ENCODE data around the gene FGF14.

Gene FGF14

GRCh38 chr13:101792189-101792588, 609.7 kb downstream of the FGF14 start:
- DNase-seq, result no peak

GRCh38 chr13:101785858-101786257, 616.0 kb downstream of the FGF14 start:
- DNase-seq, result peak in 16 of 51 donors; percentile 1 to 25 (median 6)

GRCh38 chr13:101784313-101784712, 617.5 kb downstream of the FGF14 start:
- DNase-seq, result no peak

- DNase-seq, result no peak
These were observed 618.3 kb downstream of the FGF14 start for GRCh38 chr13:101783554-101783953.

- no peak for DNase-seq
These were observed 621.6 kb downstream of the FGF14 start for GRCh38 chr13:101780211-101780610.

GRCh38 chr13:101779147-101779546, 622.7 kb downstream of the FGF14 start:
- no peak for DNase-seq

- DNase-seq, result no peak
These were observed 626.6 kb downstream of the FGF14 start for GRCh38 chr13:101775267-101775666.

- DNase-seq, result no peak
These were observed 627.5 kb downstream of the FGF14 start for GRCh38 chr13:101774393-101774792.

GRCh38 chr13:101773062-101773461, 628.8 kb downstream of the FGF14 start:
- DNase-seq, result no peak

GRCh38 chr13:101767131-101767530, 634.7 kb downstream of the FGF14 start:
- DNase-seq, result peak in 1 of 51 donors; percentile 0

- DNase-seq, result no peak
These were observed 638.7 kb downstream of the FGF14 start for GRCh38 chr13:101763191-101763590.

- no peak for DNase-seq
These were observed 644.3 kb downstream of the FGF14 start for GRCh38 chr13:101757446-101758039.

- DNase-seq, result no peak
These were observed 646.5 kb downstream of the FGF14 start for GRCh38 chr13:101755228-101755887.

- no peak for DNase-seq
These were observed 649.4 kb downstream of the FGF14 start for GRCh38 chr13:101752432-101752831.

GRCh38 chr13:101751488-101751887, 650.4 kb downstream of the FGF14 start:
- no peak for DNase-seq

- DNase-seq, result no peak
These were observed 652.3 kb downstream of the FGF14 start for GRCh38 chr13:101749584-101749983.

- DNase-seq, result no peak
These were observed 654.8 kb downstream of the FGF14 start for GRCh38 chr13:101747039-101747438.

GRCh38 chr13:101746513-101746912, 655.3 kb downstream of the FGF14 start:
- no peak for DNase-seq

GRCh38 chr13:101739382-101740178, 662.3 kb downstream of the FGF14 start:
- DNase-seq, result no peak

- DNase-seq, result no peak
These were observed 663.5 kb downstream of the FGF14 start for GRCh38 chr13:101738336-101738735.

- no peak for DNase-seq
These were observed 665.3 kb downstream of the FGF14 start for GRCh38 chr13:101736566-101736965.

- no peak for DNase-seq
These were observed 671.3 kb downstream of the FGF14 start for GRCh38 chr13:101730420-101731000.
